ENCODE measurements around the gene RAD9B. TPM values are rescaled to one million over a fixed set of nuclear protein-coding genes. Genes with fewer than 3 reads are reported as not detected.
A peak's percentile ranks its signal among the peaks of the same experiment; 100 is the strongest.

RAD9B gene
- total RNA-seq, 2 experiments from 2014 or later: 0.31 to 0.63 TPM

DNA sequence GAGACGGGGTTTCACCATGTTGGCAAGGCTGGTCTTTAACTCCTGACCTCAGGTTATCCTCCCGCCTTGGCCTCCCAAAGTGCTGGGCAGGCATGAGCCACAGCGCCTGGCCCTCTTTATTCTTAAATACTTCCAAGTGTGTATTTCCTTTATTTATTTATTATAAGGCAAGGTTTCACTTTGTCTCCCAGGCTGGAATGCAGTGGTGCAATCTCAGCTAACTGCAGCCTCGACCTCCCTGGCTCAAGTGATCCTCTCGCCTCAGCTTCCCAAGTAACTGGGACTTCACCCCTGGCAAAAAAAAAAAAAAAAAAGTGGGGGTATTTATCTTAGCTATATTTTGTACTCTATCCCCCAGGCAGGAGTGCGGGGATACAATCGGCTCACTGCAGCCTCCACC, 26.7 kb upstream of the RAD9B start:
- intact Hi-C loops (cut with DNase I, micrococcal nuclease): no loop called here
- ChIA-PET POLR2A (no interaction called here), CTCF (no interaction called here)
- Mint-ChIP-seq H3K4me1 (ENCODE audit: low read depth) (peaks cover 4% of the 10 kb centered on the region), H3K9me3 (no peaks in the 10 kb centered on the region), H3K27ac (no peak overlapping the region), H3K4me3 (no peak overlapping the region), H3K36me3 (ENCODE audit: low read depth) (peaks cover 4% of the 10 kb centered on the region), H3K27me3 (no peaks in the 10 kb centered on the region)
- Histone ChIP-seq H3K9me3 (ENCODE audit: control insufficient read depth in 1 of 2, insufficient read depth in 1 of 2, low read length in 2 of 2) (no peaks in the 10 kb centered on the region), H3K4me3 (ENCODE audit: low read length) (no peak overlapping the region), H3K4me1 (ENCODE audit: insufficient read depth, low read length) (no peaks in the 10 kb centered on the region), H3K36me3 (ENCODE audit: insufficient read depth, low read length) (no peaks in the 10 kb centered on the region), H3K27ac (ENCODE audit: low read depth in 1 of 2, low read length in 2 of 2) (no peak overlapping the region), H3K27me3 (ENCODE audit: control insufficient read depth in 1 of 2, insufficient read depth in 2 of 2, low read length in 2 of 2) (no peaks in the 10 kb centered on the region)
- no peak for TF ChIP-seq CTCF (IDR thresholded peaks at IDR 0.05)
- no peak for ATAC-seq (ENCODE audit: poor library complexity)
- no peak for DNase-seq

DNA sequence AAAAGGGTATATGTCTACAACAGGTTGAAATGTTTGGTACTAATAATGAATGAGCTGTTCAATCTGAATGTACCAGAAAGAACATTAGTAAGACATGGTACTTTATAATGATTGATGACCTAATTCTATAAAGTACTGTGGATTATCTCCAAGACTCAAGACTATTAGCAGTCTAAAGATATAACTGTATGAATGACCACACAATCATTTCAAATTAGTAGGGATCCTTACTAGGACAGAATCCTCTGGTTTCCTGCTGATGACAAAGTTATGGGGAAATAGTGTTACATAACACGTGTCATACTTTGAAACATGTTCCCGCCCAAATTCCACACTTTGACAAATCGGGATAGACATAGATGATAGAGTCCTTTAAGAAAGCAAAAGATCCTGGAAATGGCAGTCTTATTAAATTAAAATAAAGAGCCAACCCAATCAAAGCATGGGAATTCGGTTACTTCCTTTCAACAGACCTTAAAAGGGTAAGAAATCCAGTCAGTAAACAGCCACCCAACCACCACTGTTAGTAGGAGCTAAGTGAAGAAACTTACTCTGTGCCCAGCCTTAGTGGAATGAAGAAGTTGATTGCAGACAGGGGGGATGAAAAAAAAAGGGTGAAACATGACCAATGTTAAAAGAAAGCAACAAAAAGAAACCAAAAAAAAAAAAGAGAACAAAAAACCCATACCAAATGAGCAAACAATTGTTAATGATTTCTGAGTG, 3.0 kb upstream of the RAD9B start:
- H3K4me3 Mint-ChIP-seq: peak overlapping the region; percentile 81
- ChIA-PET CTCF (interaction anchor here (0.7 to 6.2 kb wide), 6 partner anchors 30 to 389 kb away, joined by 3 to 48 read pairs (median 9); partner anchors contain the start of genes ARPC3, FAM216A and GPN3), POLR2A (interaction anchor here (0.6 to 3.8 kb wide), 3 partner anchors 31 to 49 kb away, joined by 3 to 115 read pairs (median 3); partner anchors contain the start of genes ARPC3, FAM216A and GPN3)
- no peaks in the 10 kb centered on the region for H3K27me3 Mint-ChIP-seq
- ATAC-seq (ENCODE audit: poor library complexity) (no peak), DNase-seq (peak in 2 of 14 experiments; percentile 12 to 14)
- peaks cover 24% of the 10 kb centered on the region for H3K4me1 ChIP-seq (ENCODE audit: insufficient read depth, low read length)
- no peak overlapping the region for H3K4me3 ChIP-seq (ENCODE audit: low read length)
- intact Hi-C loops (cut with DNase I, micrococcal nuclease): no loop called here
- H3K9me3 Mint-ChIP-seq: no peaks in the 10 kb centered on the region
- H3K4me1 Mint-ChIP-seq (ENCODE audit: low read depth): peaks cover 39% of the 10 kb centered on the region
- no peak for TF ChIP-seq CTCF (IDR thresholded peaks at IDR 0.05)
- H3K27ac Mint-ChIP-seq: peak overlapping the region; percentile 90
- H3K36me3 Mint-ChIP-seq (ENCODE audit: low read depth): peaks cover 35% of the 10 kb centered on the region
- H3K27ac ChIP-seq (ENCODE audit: low read depth in 1 of 2, low read length in 2 of 2): no peak overlapping the region
- H3K9me3 ChIP-seq (ENCODE audit: control insufficient read depth in 1 of 2, insufficient read depth in 1 of 2, low read length in 2 of 2): no peaks in the 10 kb centered on the region
- H3K36me3 ChIP-seq (ENCODE audit: insufficient read depth, low read length): peaks cover 24% of the 10 kb centered on the region
- H3K27me3 ChIP-seq (ENCODE audit: control insufficient read depth in 1 of 2, insufficient read depth in 2 of 2, low read length in 2 of 2): no peaks in the 10 kb centered on the region

- H3K4me1 Mint-ChIP-seq (ENCODE audit: low read depth): peaks cover 39% of the 10 kb centered on the region
- H3K27me3 ChIP-seq (ENCODE audit: control insufficient read depth in 1 of 2, insufficient read depth in 2 of 2, low read length in 2 of 2): no peaks in the 10 kb centered on the region
- H3K36me3 ChIP-seq (ENCODE audit: insufficient read depth, low read length): peaks cover 4% of the 10 kb centered on the region
- DNase-seq (peak in 8 of 14 experiments; percentile 0 to 58 (median 8)), ATAC-seq (ENCODE audit: poor library complexity) (peak; percentile 4)
- H3K27ac Mint-ChIP-seq: peak overlapping the region; percentile 90
- POLR2A ChIA-PET: interaction anchor here (0.7 to 3.8 kb wide), 9 partner anchors 17 to 240 kb away, joined by 3 to 115 read pairs (median 5); partner anchors contain the start of genes ARPC3, FAM216A and GPN3
- peak overlapping the region; percentile 98 for H3K4me3 Mint-ChIP-seq
- no peak for TF ChIP-seq CTCF (IDR thresholded peaks at IDR 0.05)
- no peaks in the 10 kb centered on the region for H3K27me3 Mint-ChIP-seq
- H3K27ac ChIP-seq (ENCODE audit: low read depth in 1 of 2, low read length in 2 of 2): peak overlapping the region; percentile 90 to 93
- peaks cover 18% of the 10 kb centered on the region for H3K36me3 Mint-ChIP-seq (ENCODE audit: low read depth)
- H3K9me3 ChIP-seq (ENCODE audit: control insufficient read depth in 1 of 2, insufficient read depth in 1 of 2, low read length in 2 of 2): no peaks in the 10 kb centered on the region
- H3K4me3 ChIP-seq (ENCODE audit: low read length): peak overlapping the region; percentile 96
- peaks cover 24% of the 10 kb centered on the region for H3K4me1 ChIP-seq (ENCODE audit: insufficient read depth, low read length)
- intact Hi-C loops (cut with DNase I, micrococcal nuclease): loop anchor here (2.0 to 5.0 kb wide), 3 partner anchors 33 to 236 kb away; partner anchors contain the start of genes PPTC7 (in 2 of the 2), FAM216A (in 1 of the 2) and GPN3 (in 1 of the 2)
- H3K9me3 Mint-ChIP-seq: no peaks in the 10 kb centered on the region
- CTCF ChIA-PET: interaction anchor here (0.9 to 6.2 kb wide), 3 partner anchors 33 to 70 kb away, joined by 3 to 48 read pairs (median 24); partner anchors contain the start of genes ARPC3, FAM216A and GPN3
Observed at GRCh38 chr12:110501399-110501751, 756 bp upstream of the RAD9B start.

Measured in CD4-positive, alpha-beta T cell (primary cell).